ENCODE data around the gene DHRS4L2.
"Not testable (repeated sequence)": the region's sequence is repeated elsewhere in the genome, so short reads cannot be mapped to it uniquely, and the experiment has no call there.

The DHRS4L2 gene

DNA sequence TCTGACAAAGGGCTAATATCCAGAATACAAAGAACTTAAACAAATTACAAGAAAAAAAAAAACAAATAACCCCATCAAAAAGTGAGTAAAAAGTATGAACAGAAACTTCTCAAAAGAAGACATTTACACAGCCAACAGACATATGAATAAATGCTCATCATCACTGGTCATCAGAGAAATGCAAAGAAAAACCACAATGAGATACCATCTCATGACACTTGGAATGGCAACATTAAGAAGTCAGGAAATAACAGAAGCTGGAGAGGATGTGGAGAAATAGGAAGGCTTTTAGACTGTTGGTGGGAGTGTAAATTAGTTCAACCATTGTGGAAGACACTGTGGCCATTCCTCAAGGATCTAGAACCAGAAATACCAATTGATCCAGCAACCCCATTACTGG lies 30.2 kb downstream of the DHRS4L2 start:
- DNase-seq (ENCODE audit: low read depth in 3 of 3), result not testable (repeated sequence)

DNA sequence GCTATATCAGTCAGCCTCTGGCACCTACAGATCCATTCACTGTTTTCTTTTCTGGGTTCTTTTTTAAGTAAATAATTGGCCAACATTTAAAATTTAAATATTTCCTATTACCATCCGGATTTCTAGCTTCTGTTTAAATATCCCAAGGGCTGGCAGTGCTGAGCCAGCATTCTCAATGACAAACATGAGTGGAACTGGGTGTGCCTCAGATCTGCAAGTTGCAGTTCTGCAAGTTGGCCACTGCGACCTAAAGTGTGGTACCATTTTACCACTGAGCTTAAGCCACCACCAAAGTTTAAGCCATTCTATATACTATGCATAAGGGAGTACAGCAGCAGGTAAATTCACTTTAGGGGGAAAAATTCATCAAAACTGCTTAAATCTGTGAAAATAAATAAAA lies 31.2 kb downstream of the DHRS4L2 start:
- DNase-seq (ENCODE audit: low read depth in 3 of 3), result not testable (repeated sequence)

DNA sequence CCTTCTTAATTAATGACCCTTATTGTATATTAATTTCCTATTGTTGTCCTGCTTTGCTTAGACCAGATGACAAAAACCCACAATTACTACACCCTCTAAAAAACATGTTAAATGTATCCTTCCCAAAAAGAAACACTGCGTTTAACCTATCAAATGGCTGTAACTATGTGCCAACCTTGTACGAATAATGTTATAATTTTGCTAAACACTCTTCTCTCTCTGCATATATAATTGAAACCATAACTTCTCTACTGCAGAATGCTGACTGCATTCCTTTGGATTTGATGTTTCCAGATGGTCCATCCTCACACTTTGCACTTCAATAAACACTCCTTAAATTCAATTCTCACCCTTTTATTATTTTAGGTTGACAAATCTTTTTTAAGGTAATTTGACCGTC lies 31.8 kb downstream of the DHRS4L2 start:
- DNase-seq (ENCODE audit: low read depth in 3 of 3), result not testable (repeated sequence)

DNA sequence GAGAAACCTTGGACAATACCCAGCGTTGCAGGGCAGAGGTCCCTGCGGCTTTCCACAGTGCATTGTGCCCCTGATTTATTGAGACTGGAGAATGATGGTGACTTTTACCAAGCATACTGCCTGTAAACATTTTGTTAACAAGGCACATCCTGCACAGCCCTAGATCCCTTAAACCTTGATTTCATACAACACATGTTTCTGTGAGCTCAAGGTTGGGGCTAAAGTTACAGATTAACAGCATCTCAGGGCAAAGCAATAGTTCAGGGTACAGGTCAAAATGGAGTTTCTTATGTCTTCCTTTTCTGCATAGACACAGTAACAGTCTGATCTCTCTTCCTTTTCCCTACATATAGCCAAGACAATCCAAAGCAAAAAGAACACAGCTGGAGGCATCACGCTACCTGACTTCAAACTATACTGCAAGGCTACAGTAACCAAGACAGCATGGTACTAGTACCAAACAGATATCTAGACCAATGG lies 36.2 kb downstream of the DHRS4L2 start:
- DNase-seq (ENCODE audit: low read depth in 3 of 3), result not testable (repeated sequence)

DNA sequence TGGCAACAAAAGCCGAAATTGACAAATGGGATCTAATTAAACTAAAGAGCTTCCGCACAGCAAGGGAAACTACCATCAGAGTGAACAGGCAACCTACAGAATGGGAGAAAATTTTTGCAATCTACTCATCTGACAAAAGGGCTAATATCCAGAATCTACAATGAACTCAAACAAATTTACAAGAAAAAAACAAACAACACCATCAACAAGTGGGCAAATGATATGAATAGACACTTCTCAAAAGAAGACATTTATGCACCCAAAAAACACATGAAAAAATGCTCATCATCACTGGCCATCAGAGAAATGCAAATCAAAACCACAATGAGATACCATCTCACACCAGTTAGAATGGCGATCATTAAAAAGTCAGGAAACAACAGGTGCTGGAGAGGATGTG lies 41.0 kb downstream of the DHRS4L2 start:
- DNase-seq (ENCODE audit: low read depth in 3 of 3), result not testable (repeated sequence)

DNA sequence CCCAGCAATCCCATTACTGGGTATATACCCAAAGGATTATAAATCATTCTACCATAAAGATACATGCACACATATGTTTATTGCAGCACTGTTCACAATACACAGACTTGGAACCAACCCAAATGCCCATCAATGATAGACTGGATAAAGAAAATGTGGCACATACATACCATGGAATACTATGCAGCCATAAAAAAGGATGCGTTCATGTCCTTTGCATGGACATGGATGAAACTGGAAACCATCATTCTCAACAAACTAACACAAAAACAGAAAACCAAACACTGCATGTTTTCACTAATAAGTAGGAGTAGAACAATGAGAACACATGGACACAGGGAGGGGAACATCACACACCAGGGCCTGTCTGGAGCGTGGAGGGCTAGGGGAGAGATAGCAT lies 42.6 kb downstream of the DHRS4L2 start:
- DNase-seq (ENCODE audit: low read depth in 3 of 3), result not testable (repeated sequence)

DNA sequence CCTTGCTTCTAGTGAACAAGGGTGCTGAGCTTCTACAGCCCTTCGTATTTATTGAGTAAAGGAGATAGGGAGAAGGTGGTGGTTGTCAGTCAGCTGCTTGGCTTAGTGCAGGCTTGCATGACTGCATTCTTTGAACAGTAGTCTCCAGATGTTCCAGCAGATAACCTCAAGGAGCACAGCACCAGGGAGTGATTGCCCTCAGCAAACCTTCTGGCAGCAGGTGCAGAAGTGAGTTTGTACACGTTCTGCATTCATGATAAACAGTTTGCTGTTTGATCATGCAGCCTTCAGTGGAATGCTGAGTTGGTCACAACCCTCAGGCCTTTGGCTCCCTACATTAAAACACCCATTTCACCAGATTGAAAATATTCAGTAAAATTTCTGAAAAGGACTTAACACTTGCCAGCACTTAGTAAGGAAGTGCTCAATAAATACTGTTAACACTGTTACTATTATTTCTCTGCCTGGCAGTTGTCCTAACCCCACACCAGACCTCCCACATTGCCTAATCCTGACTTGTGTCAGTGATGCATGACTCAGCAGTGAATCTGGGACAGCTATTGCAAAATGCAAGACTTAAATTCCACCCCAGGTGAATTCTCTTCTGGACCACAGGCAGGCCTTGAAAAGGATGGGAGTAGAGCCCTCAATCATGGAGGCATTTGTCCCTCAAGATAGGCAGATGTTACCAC lies 44.1 kb downstream of the DHRS4L2 start:
- no peak for DNase-seq (ENCODE audit: low read depth in 3 of 3)

DNA sequence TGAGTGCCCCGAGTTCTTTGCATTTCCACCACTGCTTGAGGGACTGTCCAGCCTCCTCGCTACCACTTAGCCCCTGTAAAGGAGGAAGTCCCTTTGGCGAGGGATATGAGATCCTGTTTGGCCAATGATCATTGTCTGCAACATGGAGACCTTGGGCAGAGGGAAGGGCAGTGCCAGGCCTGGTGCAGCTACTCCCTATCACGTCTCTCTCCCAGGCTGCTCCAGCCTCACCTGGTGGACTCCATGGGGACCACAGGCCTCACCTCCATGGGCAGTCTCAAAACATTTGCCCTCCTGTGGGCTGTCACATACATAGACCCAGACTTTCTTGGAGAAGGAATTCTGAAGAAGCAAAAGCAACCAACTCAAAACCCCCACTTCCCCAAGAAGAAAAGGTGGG lies 47.0 kb downstream of the DHRS4L2 start:
- not testable (repeated sequence) for DNase-seq (ENCODE audit: low read depth in 3 of 3)

DNA sequence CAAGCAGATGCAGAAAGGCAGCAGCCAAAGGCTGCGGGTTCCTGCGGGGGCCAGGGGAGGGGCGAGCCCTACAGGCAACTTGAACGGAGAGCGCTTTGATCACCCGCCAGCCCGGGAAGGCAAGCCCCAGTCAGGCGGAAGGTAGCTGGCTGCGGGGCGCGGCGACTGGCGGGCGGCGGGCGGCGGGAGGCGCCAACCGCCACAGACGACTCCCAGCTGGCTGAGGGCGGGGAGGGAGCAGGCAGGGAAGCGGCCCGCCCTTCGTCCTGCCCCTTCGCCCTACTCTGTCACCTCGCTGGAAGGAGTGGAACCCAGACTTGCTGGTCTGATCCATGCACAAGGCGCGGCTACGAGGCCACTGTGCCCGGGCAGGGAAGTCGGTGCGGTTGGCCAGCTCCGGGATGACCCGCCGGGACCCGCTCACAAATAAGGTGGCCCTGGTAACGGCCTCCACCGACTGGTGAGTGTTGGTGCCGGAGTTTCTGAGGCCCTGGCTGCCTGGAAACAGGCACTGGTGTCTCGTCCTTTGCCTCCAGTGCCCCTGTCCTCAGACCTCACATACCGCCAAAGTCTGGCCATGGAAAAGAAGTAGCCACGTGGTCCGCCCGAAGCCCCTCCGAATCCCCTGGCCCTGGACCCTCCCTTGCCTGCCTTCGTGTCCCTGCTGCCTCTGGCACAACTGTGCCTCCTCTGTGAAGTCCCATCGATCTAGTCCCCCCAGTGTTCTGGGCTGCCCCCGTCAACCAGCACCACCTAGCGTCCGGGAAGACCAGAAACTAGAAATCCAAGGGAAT lies 47.6 kb downstream of the DHRS4L2 start:
- DNase-seq (ENCODE audit: low read depth in 3 of 3), result peak in 2 of 3 donors; percentile 29 to 60

DNA sequence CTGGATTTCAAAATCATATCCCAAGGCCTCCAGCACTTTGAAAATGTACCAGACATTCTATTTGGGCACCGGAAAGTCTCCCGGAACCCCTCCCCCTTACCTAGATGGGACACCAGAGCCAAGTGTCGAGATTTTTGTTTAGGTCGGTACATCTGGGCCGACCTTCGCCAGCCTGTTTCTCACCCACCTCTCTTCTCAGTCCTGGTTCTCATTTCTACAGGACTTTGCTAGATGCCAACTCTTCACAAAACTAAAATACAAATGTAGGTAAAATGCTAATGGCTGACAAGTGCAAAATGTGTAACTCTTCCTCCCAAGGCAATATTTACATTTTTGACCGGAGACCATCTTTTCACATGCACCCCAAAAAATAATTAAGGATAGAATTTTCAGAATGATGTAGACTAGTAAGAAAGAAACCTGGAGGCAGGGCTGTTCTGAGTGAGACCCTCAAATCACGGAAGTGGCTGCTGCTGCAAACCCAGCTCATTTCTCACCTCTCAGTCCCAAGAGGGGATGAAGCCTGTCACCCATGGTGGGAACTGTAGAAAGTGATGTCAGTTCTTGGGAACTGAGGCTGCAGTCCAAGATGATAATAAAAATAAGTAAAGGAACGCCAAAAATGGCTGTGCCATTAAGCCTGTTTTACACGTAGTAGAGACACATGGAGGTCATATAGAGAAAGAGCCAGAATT lies 48.4 kb downstream of the DHRS4L2 start:
- DNase-seq (ENCODE audit: low read depth in 3 of 3), result not testable (repeated sequence)

DNA sequence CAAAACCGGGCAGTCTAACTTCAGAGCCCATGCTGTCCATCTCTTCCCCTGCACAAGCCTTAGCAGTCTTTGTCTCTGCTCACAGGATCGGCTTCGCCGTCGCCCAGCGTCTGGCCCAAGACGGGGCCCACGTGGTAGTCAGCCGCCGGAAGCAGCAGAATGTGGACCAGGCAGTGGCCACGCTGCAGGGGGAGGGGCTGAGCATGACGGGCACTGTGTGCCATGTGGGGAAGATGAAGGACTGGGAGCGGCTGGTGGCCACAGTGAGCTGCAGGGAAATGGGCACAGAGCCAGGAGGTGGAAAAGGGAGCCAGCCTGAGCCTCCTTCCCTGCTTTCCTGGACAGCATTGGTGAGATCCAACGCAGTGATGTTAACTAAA lies 48.9 kb downstream of the DHRS4L2 start:
- no peak for DNase-seq (ENCODE audit: low read depth in 3 of 3)

DNA sequence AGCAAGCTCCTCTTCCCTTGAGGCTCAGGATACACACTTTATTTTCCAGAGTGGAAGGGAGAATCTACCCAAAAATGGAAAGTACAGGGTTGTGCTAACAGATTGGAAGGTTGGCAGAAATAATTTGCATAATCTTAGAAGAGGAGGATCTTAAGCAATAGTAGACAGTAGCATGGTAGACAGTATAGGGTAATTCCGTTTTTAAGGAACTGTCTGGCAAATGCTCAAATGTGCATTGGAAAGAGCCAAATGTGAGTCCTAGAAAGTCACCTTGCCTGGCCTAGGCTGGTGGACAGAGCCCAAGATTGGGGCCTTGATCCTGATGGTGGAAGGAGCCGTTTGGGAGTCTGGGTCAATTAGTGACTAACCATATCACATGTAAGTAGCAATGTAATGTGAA lies 50.0 kb downstream of the DHRS4L2 start:
- no peak for DNase-seq (ENCODE audit: low read depth in 3 of 3)

DNA sequence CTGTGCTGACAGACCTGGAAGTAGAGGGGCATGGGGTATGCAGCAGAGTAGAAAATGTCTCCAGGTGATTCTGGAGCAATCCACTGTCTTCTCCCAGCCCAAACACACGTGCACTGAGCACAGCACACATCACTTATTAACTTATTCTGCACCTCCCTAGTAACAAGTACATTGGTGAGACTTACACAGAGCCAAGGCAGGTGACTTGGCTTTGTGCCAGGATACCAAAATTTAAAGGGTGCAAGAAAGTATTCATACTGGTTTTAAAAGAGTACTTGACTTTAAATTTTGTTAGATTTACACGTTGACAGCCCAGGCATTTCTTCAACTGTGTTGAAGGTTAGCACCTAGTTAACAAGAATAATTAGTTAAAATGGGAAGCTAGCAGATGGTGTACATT lies 52.0 kb downstream of the DHRS4L2 start:
- DNase-seq (ENCODE audit: low read depth in 3 of 3), result no peak

DNA sequence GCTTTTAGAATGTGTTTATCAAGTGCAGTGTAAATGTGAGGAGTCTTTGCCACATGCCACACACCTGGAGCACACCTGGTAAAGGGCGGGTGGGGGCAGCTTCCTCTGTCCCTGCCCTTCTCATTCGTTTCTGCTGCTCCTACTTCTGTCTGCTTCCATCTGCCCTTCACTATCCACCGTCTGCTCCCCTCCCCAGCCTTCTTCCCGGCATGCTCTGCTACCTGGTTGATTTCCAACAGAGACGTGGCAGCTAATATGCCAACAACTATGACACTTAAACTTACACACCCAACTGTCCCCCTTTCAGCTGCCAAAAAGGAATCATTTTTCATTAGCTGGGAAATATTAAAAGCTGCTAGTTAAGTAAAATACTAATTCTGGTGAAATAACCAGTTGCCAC lies 54.0 kb downstream of the DHRS4L2 start:
- no peak for DNase-seq (ENCODE audit: low read depth in 3 of 3)

DNA sequence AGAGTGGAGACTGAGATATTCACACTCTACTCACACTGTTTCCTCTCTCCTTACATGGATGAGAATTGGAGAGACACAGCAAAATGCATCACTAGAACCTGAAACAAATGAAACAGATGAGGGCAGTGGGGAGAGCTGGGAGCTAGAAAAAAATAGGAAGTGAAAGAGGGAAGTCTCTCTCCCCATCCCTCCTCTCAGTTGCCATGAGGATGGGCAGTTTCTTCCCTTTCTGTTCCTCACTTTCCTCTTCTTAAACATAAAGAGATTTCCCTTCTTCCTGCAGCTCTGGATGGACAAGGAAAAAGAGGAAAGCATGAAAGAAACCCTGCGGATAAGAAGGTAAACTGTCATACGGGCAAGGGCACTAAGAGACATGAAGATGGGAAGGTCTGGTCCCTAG lies 60.3 kb downstream of the DHRS4L2 start:
- DNase-seq (ENCODE audit: low read depth in 3 of 3), result not testable (repeated sequence)

DNA sequence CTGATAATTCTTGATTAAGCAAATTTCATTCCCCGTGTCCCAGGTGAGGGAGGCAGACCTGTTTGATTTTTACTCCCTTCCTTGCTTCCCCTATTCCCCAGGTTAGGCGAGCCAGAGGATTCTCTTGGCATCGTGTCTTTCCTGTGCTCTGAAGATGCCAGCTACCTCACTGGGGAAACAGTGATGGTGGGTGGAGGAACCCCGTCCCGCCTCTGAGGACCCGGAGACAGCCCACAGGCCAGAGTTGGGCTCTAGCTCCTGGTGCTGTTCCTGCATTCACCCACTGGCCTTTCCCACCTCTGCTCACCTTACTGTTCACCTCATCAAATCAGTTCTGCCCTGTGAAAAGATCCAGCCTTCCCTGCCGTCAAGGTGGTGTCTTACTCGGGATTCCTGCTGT lies 62.0 kb downstream of the DHRS4L2 start:
- not testable (repeated sequence) for DNase-seq (ENCODE audit: low read depth in 3 of 3)

DNA sequence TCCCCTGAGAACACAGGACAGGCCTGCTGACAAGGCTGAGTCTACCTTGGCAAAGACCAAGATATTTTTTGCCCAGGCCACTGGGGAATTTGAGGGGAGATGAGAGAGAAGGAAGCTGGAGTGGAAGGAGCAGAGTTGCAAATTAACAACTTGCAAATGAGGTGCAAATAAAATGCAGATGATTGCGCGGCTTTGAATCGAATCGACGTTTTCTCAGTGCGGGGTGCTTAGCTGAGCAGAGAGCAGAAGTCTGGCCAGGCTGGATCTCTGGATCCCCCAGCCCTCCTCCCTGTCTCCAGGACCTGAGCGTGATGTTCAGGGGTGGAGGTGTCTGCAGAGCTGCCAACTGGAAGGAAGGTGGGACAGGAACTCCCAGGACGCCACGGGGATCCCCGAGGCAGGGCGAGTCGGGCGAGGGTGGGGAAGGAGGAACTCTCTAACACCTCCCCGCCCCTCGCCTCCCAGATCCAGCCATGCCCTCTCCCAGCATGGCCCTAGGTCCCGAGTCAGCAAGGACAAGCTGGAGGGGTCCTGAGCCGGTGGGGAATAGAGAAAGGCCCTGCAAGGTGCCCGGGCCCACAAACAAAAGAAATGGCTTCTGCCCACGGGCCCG lies 62.6 kb downstream of the DHRS4L2 start:
- DNase-seq (ENCODE audit: low read depth in 3 of 3), result peak in 1 of 3 donors; percentile 15

DNA sequence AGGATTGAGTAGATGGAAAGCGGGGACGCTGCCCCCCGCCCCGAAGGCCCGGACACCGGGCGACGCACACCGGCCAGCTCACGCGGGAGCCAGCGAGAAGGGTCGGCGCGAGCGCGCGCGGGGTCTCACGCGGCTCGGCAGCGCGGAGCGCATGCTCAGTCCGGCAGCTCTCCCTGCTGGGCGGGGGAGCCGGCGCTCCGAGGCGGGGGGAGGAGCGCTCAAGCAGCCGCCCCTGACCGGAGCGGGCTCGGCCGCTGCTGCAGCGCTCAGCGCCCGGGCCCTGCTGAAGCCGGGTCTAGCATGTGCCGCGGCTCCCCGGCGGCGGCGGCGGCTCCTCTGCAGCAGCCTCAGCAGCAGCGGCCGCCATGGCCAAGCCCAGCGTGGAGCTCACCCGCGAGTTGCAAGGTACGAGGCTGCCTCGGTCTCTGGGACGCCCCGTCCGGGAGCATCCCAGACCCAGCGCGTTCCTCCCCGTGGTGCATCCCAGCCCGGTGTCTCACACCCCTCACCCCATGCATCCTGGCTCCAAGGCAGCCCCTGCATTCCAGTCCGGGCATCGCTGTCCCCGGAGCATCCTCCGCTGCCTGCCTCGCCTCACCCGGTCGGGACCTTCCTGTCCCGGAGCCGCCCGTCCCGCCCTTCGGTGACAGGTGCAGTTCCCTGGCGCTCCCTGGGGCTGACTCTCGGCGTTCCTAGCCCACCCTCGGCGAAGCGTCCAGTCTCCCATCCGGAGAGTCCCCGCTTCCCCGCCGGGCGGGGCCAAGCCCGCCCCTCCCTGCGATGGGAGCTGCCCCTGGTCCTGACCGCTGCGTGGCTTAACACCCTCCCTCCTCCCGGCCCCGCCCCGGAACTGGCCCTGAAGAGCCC lies 63.3 kb downstream of the DHRS4L2 start, which contains the start of gene CARMIL3:
Gene CARMIL3 (plus strand): TSS at position 221 of the 867 bp plus-strand sequence. CDS start 145 bp downstream, at position 366.
- peak in 2 of 3 donors; percentile 24 to 49 for DNase-seq (ENCODE audit: low read depth in 3 of 3)

DNA sequence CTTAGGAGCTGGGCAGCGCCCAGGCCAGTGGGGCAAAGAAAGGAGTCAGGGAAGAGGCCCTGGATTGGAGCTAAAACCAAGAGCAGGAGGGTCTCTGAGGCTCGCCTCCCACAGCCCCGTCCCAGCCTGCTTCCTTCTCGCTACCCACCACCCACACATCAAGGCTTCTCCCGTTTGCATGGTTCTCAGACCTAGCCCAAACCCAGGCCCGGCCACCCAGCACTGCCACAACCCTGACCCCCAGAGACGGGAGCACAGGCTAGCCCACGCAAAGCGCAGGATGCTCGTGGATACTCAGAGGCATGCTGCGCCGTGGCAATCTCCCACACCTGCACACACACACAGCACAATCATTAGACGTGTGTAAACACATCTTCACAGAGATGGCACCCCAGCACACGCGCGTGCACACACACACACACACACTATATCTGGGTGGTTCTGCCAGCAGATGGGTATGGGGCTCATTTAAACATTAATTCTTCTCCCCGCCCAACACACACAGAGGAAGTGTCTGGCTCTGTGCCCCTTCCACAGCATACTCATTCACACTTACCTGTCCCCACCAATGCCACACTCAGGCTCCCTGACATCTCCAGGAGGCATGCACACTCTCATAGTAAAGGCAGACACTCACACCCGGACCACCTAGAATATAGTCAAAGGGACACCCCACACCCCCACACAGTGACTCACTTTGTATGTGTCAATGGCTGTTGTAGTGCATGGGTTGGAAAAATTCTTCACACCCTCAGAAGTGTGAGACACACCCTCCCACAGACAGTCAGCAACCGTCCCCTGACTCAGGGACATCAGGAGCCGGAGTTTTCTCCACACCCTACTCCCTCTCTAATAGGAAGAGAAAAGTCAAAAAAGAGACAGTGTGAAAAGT lies 64.2 kb downstream of the DHRS4L2 start:
- DNase-seq (ENCODE audit: low read depth in 3 of 3), result peak in 2 of 3 donors; percentile 45 to 54
